Keratinocyte (primary cell): ENCODE results near the gene SMARCC1.

Experiments used
- CTCF ChIP-seq, 3 experiments: IDR thresholded peaks in 1 of 3; conservative IDR thresholded peaks in 1 of 3; optimal IDR thresholded peaks in 1 of 3; 2 replicates in 2 of 3; 3 replicates in 1 of 3; pipeline versions ENCODE3 to v1.5.1; 2011; ENCODE audit warnings: low read length in 3 of 3, mild to moderate bottlenecking in 3 of 3, moderate library complexity in 2 of 3, control low read depth in 1 of 3, inconsistent platforms in 1 of 3; ENCODE audit not compliant: insufficient read depth in 2 of 3; ENCODE audit errors: extremely low read depth in 1 of 3
- EZH2 ChIP-seq: IDR thresholded peaks from one replicate; pipeline ENCODE4 v1.6.1; 2012; ENCODE audit warnings: inconsistent platforms, mild to moderate bottlenecking, low read length, moderate library complexity

- TF ChIP-seq CTCF (optimal IDR thresholded peaks at IDR 0.05 in 1 of 3, IDR thresholded peaks at IDR 0.05 in 1 of 3, conservative IDR thresholded peaks at IDR 0.05 in 1 of 3; ENCODE audit: extremely low read depth in 1 of 3, insufficient read depth in 2 of 3, low read length in 3 of 3), result peak; percentile 63 to 90 (median 65)
- TF ChIP-seq EZH2, result no peak
These were observed 43.1 kb upstream of the SMARCC1 start for GRCh38 chr3:47824541-47825473.
